Neural crest cell (in vitro differentiated cells): Measurements from ENCODE around the gene CYBB. TPM values are rescaled to one million over a fixed set of nuclear protein-coding genes. Genes with fewer than 3 reads are reported as not detected.

ENCODE experiments used
- DNase-seq: peaks from one replicate; pipeline ENCODE4 v3.0.0; 2021; ENCODE audit warnings: low read depth, mixed read lengths, low spot score
- H3K27ac Mint-ChIP-seq: one replicate; pipeline ENCODE4 v1.8.0; 2021; ENCODE audit warnings: mild to moderate bottlenecking, mixed read lengths; ENCODE audit not compliant: unreplicated experiment
- H3K27me3 Mint-ChIP-seq: 2 replicates; pipeline ENCODE4 v1.8.0; 2021; ENCODE audit warnings: low read depth, mild to moderate bottlenecking, mixed read lengths
- H3K36me3 Mint-ChIP-seq: 2 replicates; pipeline ENCODE4 v1.8.0; 2021; ENCODE audit warnings: low read depth, mild to moderate bottlenecking, mixed read lengths
- H3K4me1 Mint-ChIP-seq: 2 replicates; pipeline ENCODE4 v1.8.0; 2021; ENCODE audit warnings: mixed read lengths
- H3K4me3 Mint-ChIP-seq: one replicate; pipeline ENCODE4 v1.8.0; 2021; ENCODE audit warnings: mild to moderate bottlenecking, mixed read lengths
- H3K9me3 Mint-ChIP-seq: 2 replicates; pipeline ENCODE4 v1.8.0; 2021; ENCODE audit warnings: mixed read lengths
- total RNA-seq: library from RNA; stranded (reverse); gene quantifications from 2 replicates; pipeline ENCODE4 v1.2.1, GENCODE V29; 2021
- TF ChIP-seq, protein P1 (sequence below): fragments of 200-600 bp; sonication (generic); conservative IDR thresholded peaks from 2 replicates; pipeline ENCODE4 v1.5.0; 2021; ENCODE audit warnings: antibody characterized with exemption, mild to moderate bottlenecking

Gene CYBB
- total RNA-seq, 1 donor from 2014 or later, result not detected

GRCh38 chrX:37752281-37752680 is 27.6 kb upstream of the CYBB start:
- Mint-ChIP-seq H3K27me3 (peaks cover 2% of the 10 kb centered on the region), H3K4me1 (no peaks in the 10 kb centered on the region)
- TF ChIP-seq, protein P1, sequence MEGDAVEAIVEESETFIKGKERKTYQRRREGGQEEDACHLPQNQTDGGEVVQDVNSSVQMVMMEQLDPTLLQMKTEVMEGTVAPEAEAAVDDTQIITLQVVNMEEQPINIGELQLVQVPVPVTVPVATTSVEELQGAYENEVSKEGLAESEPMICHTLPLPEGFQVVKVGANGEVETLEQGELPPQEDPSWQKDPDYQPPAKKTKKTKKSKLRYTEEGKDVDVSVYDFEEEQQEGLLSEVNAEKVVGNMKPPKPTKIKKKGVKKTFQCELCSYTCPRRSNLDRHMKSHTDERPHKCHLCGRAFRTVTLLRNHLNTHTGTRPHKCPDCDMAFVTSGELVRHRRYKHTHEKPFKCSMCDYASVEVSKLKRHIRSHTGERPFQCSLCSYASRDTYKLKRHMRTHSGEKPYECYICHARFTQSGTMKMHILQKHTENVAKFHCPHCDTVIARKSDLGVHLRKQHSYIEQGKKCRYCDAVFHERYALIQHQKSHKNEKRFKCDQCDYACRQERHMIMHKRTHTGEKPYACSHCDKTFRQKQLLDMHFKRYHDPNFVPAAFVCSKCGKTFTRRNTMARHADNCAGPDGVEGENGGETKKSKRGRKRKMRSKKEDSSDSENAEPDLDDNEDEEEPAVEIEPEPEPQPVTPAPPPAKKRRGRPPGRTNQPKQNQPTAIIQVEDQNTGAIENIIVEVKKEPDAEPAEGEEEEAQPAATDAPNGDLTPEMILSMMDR, result no peak

DNA sequence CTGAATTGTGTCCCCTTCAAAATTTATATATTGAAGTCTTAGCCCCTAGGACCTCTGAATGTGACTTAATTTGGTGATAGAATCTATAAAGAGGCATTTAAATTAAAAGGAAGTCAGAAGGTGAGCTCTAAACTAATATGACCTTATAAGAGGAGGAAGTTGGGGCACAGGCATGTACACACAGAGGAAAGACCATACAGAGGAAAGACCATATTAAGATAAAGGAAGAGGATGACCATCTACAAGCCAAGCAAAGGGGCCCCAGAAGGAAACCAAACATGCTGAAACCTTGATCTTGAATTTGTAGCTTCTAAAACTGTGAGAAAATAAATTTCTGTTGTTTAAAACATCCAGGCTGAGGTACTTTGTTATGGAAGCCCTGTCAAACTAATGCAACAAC is 26.9 kb upstream of the CYBB start:
- DNase-seq, result no peak
- H3K27ac Mint-ChIP-seq, result no peak overlapping the region
- H3K9me3 Mint-ChIP-seq, result peaks cover 12% of the 10 kb centered on the region
- TF ChIP-seq, protein P1, result no peak
- H3K36me3 Mint-ChIP-seq, result peaks cover 3% of the 10 kb centered on the region
- H3K27me3 Mint-ChIP-seq, result peaks cover 2% of the 10 kb centered on the region
- no peaks in the 10 kb centered on the region for H3K4me1 Mint-ChIP-seq
- no peak overlapping the region for H3K4me3 Mint-ChIP-seq

More at GRCh38 chrX:37752281-37752680, 27.6 kb upstream of the CYBB start:
- Mint-ChIP-seq H3K4me3 (no peak overlapping the region), H3K36me3 (peaks cover 3% of the 10 kb centered on the region), H3K27ac (no peak overlapping the region), H3K9me3 (peaks cover 12% of the 10 kb centered on the region)
- no peak for DNase-seq

GRCh38 chrX:37753384-37753783 is 26.5 kb upstream of the CYBB start:
- peaks cover 12% of the 10 kb centered on the region for H3K9me3 Mint-ChIP-seq
- H3K27ac Mint-ChIP-seq, result no peak overlapping the region
- peaks cover 2% of the 10 kb centered on the region for H3K27me3 Mint-ChIP-seq
- TF ChIP-seq, protein P1, result no peak
- DNase-seq, result no peak
- H3K4me3 Mint-ChIP-seq, result no peak overlapping the region
- peaks cover 3% of the 10 kb centered on the region for H3K36me3 Mint-ChIP-seq
- no peaks in the 10 kb centered on the region for H3K4me1 Mint-ChIP-seq

GRCh38 chrX:37754516-37754915 is 25.3 kb upstream of the CYBB start:
- H3K27ac Mint-ChIP-seq, result no peak overlapping the region
- H3K27me3 Mint-ChIP-seq, result peaks cover 2% of the 10 kb centered on the region
- no peaks in the 10 kb centered on the region for H3K4me1 Mint-ChIP-seq
- no peak overlapping the region for H3K4me3 Mint-ChIP-seq
- H3K9me3 Mint-ChIP-seq, result peaks cover 9% of the 10 kb centered on the region
- DNase-seq, result no peak
- H3K36me3 Mint-ChIP-seq, result peaks cover 3% of the 10 kb centered on the region
- TF ChIP-seq, protein P1, result no peak

- TF ChIP-seq, protein P1, result no peak
- DNase-seq, result no peak
- Mint-ChIP-seq H3K9me3 (peaks cover 9% of the 10 kb centered on the region), H3K27me3 (peaks cover 2% of the 10 kb centered on the region), H3K4me3 (no peak overlapping the region), H3K4me1 (no peaks in the 10 kb centered on the region), H3K27ac (no peak overlapping the region), H3K36me3 (peaks cover 3% of the 10 kb centered on the region)
Observed at GRCh38 chrX:37755025-37755424, 24.8 kb upstream of the CYBB start.

GRCh38 chrX:37757082-37757481 is 22.8 kb upstream of the CYBB start:
- no peak overlapping the region for H3K4me3 Mint-ChIP-seq
- DNase-seq, result no peak
- H3K36me3 Mint-ChIP-seq, result peaks cover 3% of the 10 kb centered on the region
- peaks cover 7% of the 10 kb centered on the region for H3K9me3 Mint-ChIP-seq
- TF ChIP-seq, protein P1, result no peak
- no peak overlapping the region for H3K27ac Mint-ChIP-seq
- H3K4me1 Mint-ChIP-seq, result no peaks in the 10 kb centered on the region
- peaks cover 2% of the 10 kb centered on the region for H3K27me3 Mint-ChIP-seq
